Chondrocyte (in vitro differentiated cells): Measurements from ENCODE around the gene SLC44A1. TPM values are rescaled to one million over a fixed set of nuclear protein-coding genes. Genes with fewer than 3 reads are reported as not detected.

Source experiments
- DNase-seq: peaks from one replicate; pipeline ENCODE4 v3.0.0; 2021; ENCODE audit warnings: mixed read lengths, low spot score
- H3K27ac Mint-ChIP-seq: one replicate; pipeline ENCODE4 v1.8.0; 2021; ENCODE audit warnings: mild to moderate bottlenecking, moderate library complexity, mixed read lengths; ENCODE audit not compliant: unreplicated experiment
- H3K27me3 Mint-ChIP-seq: 2 replicates; pipeline ENCODE4 v1.8.0; 2021; ENCODE audit warnings: low read depth, mixed read lengths
- H3K36me3 Mint-ChIP-seq: 2 replicates; pipeline ENCODE4 v1.8.0; 2021; ENCODE audit warnings: low read depth, mixed read lengths
- H3K4me1 Mint-ChIP-seq: 2 replicates; pipeline ENCODE4 v1.8.0; 2021; ENCODE audit warnings: low read depth, mild to moderate bottlenecking, mixed read lengths
- H3K4me3 Mint-ChIP-seq: one replicate; pipeline ENCODE4 v1.8.0; 2021; ENCODE audit warnings: mild to moderate bottlenecking, moderate library complexity, mixed read lengths; ENCODE audit not compliant: unreplicated experiment
- H3K9me3 Mint-ChIP-seq: 2 replicates; pipeline ENCODE4 v1.8.0; 2021; ENCODE audit warnings: low read depth, mixed read lengths
- total RNA-seq: library from RNA; stranded (reverse); gene quantifications from 3 replicates; pipeline ENCODE4 v1.2.1, GENCODE V29; 2021
- TF ChIP-seq, protein P1 (sequence below): fragments of 200-600 bp; sonication (generic); IDR thresholded peaks from 2 replicates; pipeline ENCODE4 v1.5.0; 2021; ENCODE audit warnings: antibody characterized with exemption, mild to moderate bottlenecking, moderate library complexity

SLC44A1 gene
- total RNA-seq, 1 donor from 2014 or later: 17.1 TPM

GRCh38 chr9:105330755-105331154 lies 86.3 kb downstream of the SLC44A1 start:
- no peak overlapping the region for H3K4me3 Mint-ChIP-seq
- H3K9me3 Mint-ChIP-seq: no peaks in the 10 kb centered on the region
- no peak for DNase-seq
- TF ChIP-seq, protein P1, sequence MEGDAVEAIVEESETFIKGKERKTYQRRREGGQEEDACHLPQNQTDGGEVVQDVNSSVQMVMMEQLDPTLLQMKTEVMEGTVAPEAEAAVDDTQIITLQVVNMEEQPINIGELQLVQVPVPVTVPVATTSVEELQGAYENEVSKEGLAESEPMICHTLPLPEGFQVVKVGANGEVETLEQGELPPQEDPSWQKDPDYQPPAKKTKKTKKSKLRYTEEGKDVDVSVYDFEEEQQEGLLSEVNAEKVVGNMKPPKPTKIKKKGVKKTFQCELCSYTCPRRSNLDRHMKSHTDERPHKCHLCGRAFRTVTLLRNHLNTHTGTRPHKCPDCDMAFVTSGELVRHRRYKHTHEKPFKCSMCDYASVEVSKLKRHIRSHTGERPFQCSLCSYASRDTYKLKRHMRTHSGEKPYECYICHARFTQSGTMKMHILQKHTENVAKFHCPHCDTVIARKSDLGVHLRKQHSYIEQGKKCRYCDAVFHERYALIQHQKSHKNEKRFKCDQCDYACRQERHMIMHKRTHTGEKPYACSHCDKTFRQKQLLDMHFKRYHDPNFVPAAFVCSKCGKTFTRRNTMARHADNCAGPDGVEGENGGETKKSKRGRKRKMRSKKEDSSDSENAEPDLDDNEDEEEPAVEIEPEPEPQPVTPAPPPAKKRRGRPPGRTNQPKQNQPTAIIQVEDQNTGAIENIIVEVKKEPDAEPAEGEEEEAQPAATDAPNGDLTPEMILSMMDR: no peak
- H3K4me1 Mint-ChIP-seq: peaks cover 16% of the 10 kb centered on the region
- H3K36me3 Mint-ChIP-seq: peaks cover 3% of the 10 kb centered on the region
- H3K27ac Mint-ChIP-seq: no peak overlapping the region
- H3K27me3 Mint-ChIP-seq: no peaks in the 10 kb centered on the region

DNA sequence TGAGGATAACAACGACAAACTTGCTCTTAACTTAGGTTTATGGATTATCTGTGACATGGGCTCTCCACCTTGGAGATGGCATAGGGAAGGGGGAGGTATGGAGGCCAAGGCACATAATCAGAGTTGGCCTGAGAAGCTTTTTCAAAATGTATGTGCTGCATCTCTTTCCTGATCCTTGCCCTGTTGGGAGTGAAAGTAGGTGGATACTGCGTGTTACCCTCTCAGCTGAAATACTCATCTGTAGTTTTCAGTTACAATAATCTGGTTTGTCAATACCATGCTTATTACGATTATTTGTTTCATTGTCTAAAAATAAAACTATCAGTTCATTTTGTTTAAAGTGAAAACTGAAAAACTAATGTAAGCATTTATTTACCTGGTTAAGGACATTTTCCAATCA lies 86.7 kb downstream of the SLC44A1 start:
- Mint-ChIP-seq H3K36me3 (peaks cover 3% of the 10 kb centered on the region), H3K9me3 (no peaks in the 10 kb centered on the region), H3K4me3 (no peak overlapping the region), H3K27ac (no peak overlapping the region), H3K27me3 (no peaks in the 10 kb centered on the region), H3K4me1 (peaks cover 16% of the 10 kb centered on the region)
- TF ChIP-seq, protein P1: no peak
- DNase-seq: no peak

GRCh38 chr9:105331755-105332154 lies 87.3 kb downstream of the SLC44A1 start:
- no peak overlapping the region for H3K27ac Mint-ChIP-seq
- H3K27me3 Mint-ChIP-seq: no peaks in the 10 kb centered on the region
- DNase-seq: no peak
- peaks cover 16% of the 10 kb centered on the region for H3K4me1 Mint-ChIP-seq
- H3K4me3 Mint-ChIP-seq: no peak overlapping the region
- H3K9me3 Mint-ChIP-seq: no peaks in the 10 kb centered on the region
- H3K36me3 Mint-ChIP-seq: peaks cover 3% of the 10 kb centered on the region
- TF ChIP-seq, protein P1: no peak

- H3K4me3 Mint-ChIP-seq: no peak overlapping the region
Measured at GRCh38 chr9:105332471-105332870, 88.0 kb downstream of the SLC44A1 start.

GRCh38 chr9:105333076-105333475 lies 88.6 kb downstream of the SLC44A1 start:
- H3K9me3 Mint-ChIP-seq: no peaks in the 10 kb centered on the region
- DNase-seq: no peak
- H3K27me3 Mint-ChIP-seq: no peaks in the 10 kb centered on the region
- peaks cover 16% of the 10 kb centered on the region for H3K4me1 Mint-ChIP-seq
- TF ChIP-seq, protein P1: no peak
- H3K36me3 Mint-ChIP-seq: no peaks in the 10 kb centered on the region
- H3K27ac Mint-ChIP-seq: no peak overlapping the region
- no peak overlapping the region for H3K4me3 Mint-ChIP-seq

More at GRCh38 chr9:105332471-105332870, 88.0 kb downstream of the SLC44A1 start:
- Mint-ChIP-seq H3K9me3 (no peaks in the 10 kb centered on the region), H3K27me3 (no peaks in the 10 kb centered on the region), H3K27ac (no peak overlapping the region), H3K4me1 (peaks cover 16% of the 10 kb centered on the region), H3K36me3 (peaks cover 3% of the 10 kb centered on the region)
- TF ChIP-seq, protein P1: no peak
- no peak for DNase-seq
